Liver (tissue), 9 donors: ENCODE results near the gene MYO10. TPM values are rescaled to one million over a fixed set of nuclear protein-coding genes. Genes with fewer than 3 reads are reported as not detected.

ENCODE experiments used
- DNase-seq: peaks from one replicate; pipeline ENCODE4 v3.0.0-alpha.2; 2017; ENCODE audit warnings: low spot score
- H3K27ac ChIP-seq, 2 donors: one replicate each; pipeline ENCODE4 v1.7.0; 2013; ENCODE audit warnings: inconsistent platforms in 2 of 2, low read length in 2 of 2, control low read depth in 1 of 2, low read depth in 1 of 2, mild to moderate bottlenecking in 1 of 2
- H3K27me3 ChIP-seq, 4 donors: one replicate each; pipeline versions ENCODE4 v1.6.1 to v1.7.0; 2013; ENCODE audit warnings: low read length in 3 of 4, inconsistent platforms in 1 of 4, mild to moderate bottlenecking in 1 of 4, moderate library complexity in 1 of 4; ENCODE audit not compliant: control insufficient read depth in 4 of 4, insufficient read depth in 4 of 4
- H3K36me3 ChIP-seq, 4 donors: one replicate each; pipeline versions ENCODE4 v1.6.1 to v1.7.0; 2013; ENCODE audit warnings: low read length in 3 of 4, mild to moderate bottlenecking in 3 of 4, low read depth in 1 of 4, moderate library complexity in 1 of 4; ENCODE audit not compliant: control insufficient read depth in 4 of 4, insufficient read depth in 3 of 4
- H3K4me1 ChIP-seq, 4 donors: one replicate each; pipeline versions ENCODE4 v1.6.1 to v1.7.0; 2013; ENCODE audit warnings: low read length in 3 of 4, mild to moderate bottlenecking in 3 of 4, moderate library complexity in 1 of 4; ENCODE audit not compliant: control insufficient read depth in 4 of 4, insufficient read depth in 4 of 4
- H3K4me3 ChIP-seq, 3 donors: one replicate each; pipeline versions ENCODE4 v1.6.1 to v1.7.0; 2013; ENCODE audit warnings: low read length in 3 of 3, control low read depth in 1 of 3, low read depth in 1 of 3, mild to moderate bottlenecking in 1 of 3
- H3K9ac ChIP-seq, 2 donors: one replicate each; pipeline ENCODE4 v1.7.0; 2013; ENCODE audit warnings: low read length in 2 of 2, mild to moderate bottlenecking in 2 of 2, moderate library complexity in 2 of 2, control low read depth in 1 of 2, low read depth in 1 of 2
- H3K9me3 ChIP-seq, 4 donors: one replicate each; pipeline versions ENCODE4 v1.6.1 to v1.7.0; 2013; ENCODE audit warnings: low read length in 3 of 4; ENCODE audit not compliant: control insufficient read depth in 4 of 4
- ATF3 ChIP-seq: IDR thresholded peaks from 2 replicates; pipeline ENCODE4 v1.6.1; 2016; ENCODE audit warnings: antibody characterized with exemption
- EGR1 ChIP-seq, 2 donors: IDR thresholded peaks; 2 replicates each; pipeline ENCODE4 v1.6.1; 2016 to 2018; ENCODE audit warnings: antibody characterized with exemption in 2 of 2, low read depth in 2 of 2
- FOXA1 ChIP-seq: IDR thresholded peaks from 2 replicates; pipeline ENCODE4 v1.6.1; 2016; ENCODE audit warnings: antibody characterized with exemption
- FOXA2 ChIP-seq: IDR thresholded peaks from 2 replicates; pipeline ENCODE4 v1.6.1; 2016; ENCODE audit warnings: antibody characterized with exemption
- GABPA ChIP-seq, 2 donors: IDR thresholded peaks in 1 of 2; conservative IDR thresholded peaks in 1 of 2; 2 replicates each; pipeline ENCODE4 v1.6.1; 2016; ENCODE audit warnings: antibody characterized with exemption in 2 of 2, mild to moderate bottlenecking in 1 of 2, moderate library complexity in 1 of 2
- HNF4G ChIP-seq: IDR thresholded peaks from 2 replicates; pipeline ENCODE4 v1.6.1; 2016; ENCODE audit warnings: antibody characterized with exemption
- MAX ChIP-seq: IDR thresholded peaks from 2 replicates; pipeline ENCODE4 v1.6.1; 2016; ENCODE audit warnings: antibody characterized with exemption
- NR2F2 ChIP-seq: IDR thresholded peaks from 2 replicates; pipeline ENCODE4 v1.6.1; 2016; ENCODE audit warnings: antibody characterized with exemption
- RAD21 ChIP-seq, 2 donors: IDR thresholded peaks; 2 replicates each; pipeline ENCODE4 v1.6.1; 2016; ENCODE audit warnings: antibody characterized with exemption in 2 of 2, mild to moderate bottlenecking in 2 of 2
- RXRA ChIP-seq, 2 donors: IDR thresholded peaks; 2 replicates each; pipeline ENCODE4 v1.6.1; 2017 to 2018; ENCODE audit warnings: antibody characterized with exemption in 2 of 2, mild to moderate bottlenecking in 1 of 2
- WGBS: extraction: QIAGEN DNeasy Blood & Tissue Kit; methylation state at CpG from one replicate; pipeline ENCODE4 v1.1.7; 2013; 5-methylcytosine and 5-hydroxymethylcytosine counted together
- polyA plus RNA-seq, 2 donors: library from polyadenylated mRNA; stranded (reverse) in 1 of 2; unstranded in 1 of 2; fragments of 200-250 nt in 1 of 2; fragments of >200 nt in 1 of 2; fragmentation: Nextera tagmentation in 1 of 2; extraction: Ambion mirVana in 1 of 2; gene quantifications; one replicate each; pipeline versions ENCODE4 v1.2.1 to v1.2.3, GENCODE V29; 2013 to 2015
- total RNA-seq, 2 donors: library from RNA; depleted of rRNA; stranded (reverse); fragments of >200 nt; gene quantifications; one replicate each; pipeline ENCODE4 v1.2.3, GENCODE V29; 2014
- TF ChIP-seq, protein P1 (sequence below): IDR thresholded peaks from 2 replicates; pipeline ENCODE4 v1.6.1; 2016; ENCODE audit warnings: antibody characterized with exemption
- TF ChIP-seq, protein P2 (sequence below): IDR thresholded peaks from 2 replicates; pipeline ENCODE4 v1.6.1; 2016; ENCODE audit warnings: antibody characterized with exemption, mild to moderate bottlenecking
- donor health status: healthy.
- donor health status: healthy.
- donor health status: healthy.
- donor health status: healthy.
- donor health status: healthy.

Gene MYO10
- total and polyA plus RNA-seq, 4 donors, result 4.3 to 15.3 (median 7.1) TPM

DNA sequence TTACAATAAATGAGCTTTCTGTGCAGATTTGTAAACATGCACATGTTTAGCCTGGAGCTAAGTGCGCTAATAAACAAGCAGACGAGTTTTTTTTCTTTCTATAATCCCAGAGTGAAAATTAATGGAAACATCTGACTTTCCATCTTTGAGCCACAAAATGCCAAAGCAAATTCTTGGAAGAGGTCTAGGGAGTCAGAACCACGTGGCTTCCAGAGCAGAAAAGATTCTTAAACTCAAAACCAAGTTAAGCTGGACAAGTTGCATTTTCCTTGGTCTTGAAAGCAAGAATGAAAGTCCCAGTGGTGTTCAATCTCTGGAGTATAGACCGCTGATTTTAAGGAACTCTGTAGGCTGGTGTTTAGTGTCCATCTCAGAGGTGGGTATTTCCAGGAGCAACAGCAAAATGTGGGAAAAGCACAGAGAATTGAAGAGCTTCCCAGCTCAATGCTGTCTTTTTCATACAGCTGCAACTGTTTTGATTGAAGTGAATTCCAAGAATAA, 71.4 kb downstream of the MYO10 start:
- no peak for DNase-seq
- TF ChIP-seq FOXA1 (no peak), EGR1 (IDR thresholded peaks at IDR 0.05; ENCODE audit: low read depth in 2 of 2) (no peak)
- TF ChIP-seq, protein P1, sequence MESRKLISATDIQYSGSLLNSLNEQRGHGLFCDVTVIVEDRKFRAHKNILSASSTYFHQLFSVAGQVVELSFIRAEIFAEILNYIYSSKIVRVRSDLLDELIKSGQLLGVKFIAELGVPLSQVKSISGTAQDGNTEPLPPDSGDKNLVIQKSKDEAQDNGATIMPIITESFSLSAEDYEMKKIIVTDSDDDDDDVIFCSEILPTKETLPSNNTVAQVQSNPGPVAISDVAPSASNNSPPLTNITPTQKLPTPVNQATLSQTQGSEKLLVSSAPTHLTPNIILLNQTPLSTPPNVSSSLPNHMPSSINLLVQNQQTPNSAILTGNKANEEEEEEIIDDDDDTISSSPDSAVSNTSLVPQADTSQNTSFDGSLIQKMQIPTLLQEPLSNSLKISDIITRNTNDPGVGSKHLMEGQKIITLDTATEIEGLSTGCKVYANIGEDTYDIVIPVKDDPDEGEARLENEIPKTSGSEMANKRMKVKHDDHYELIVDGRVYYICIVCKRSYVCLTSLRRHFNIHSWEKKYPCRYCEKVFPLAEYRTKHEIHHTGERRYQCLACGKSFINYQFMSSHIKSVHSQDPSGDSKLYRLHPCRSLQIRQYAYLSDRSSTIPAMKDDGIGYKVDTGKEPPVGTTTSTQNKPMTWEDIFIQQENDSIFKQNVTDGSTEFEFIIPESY, result no peak
- Histone ChIP-seq H3K27me3 (no peaks in the 10 kb centered on the region), H3K9me3 (no peaks in the 10 kb centered on the region), H3K4me3 (no peak overlapping the region), H3K27ac (no peak overlapping the region), H3K4me1 (peaks cover 0 to 3% (median 0%) of the 10 kb centered on the region in 4 donors), H3K36me3 (no peaks in the 10 kb centered on the region), H3K9ac (no peak overlapping the region)
- WGBS, result 74% methylated on average over 4 of the region's 4 CpGs

DNA sequence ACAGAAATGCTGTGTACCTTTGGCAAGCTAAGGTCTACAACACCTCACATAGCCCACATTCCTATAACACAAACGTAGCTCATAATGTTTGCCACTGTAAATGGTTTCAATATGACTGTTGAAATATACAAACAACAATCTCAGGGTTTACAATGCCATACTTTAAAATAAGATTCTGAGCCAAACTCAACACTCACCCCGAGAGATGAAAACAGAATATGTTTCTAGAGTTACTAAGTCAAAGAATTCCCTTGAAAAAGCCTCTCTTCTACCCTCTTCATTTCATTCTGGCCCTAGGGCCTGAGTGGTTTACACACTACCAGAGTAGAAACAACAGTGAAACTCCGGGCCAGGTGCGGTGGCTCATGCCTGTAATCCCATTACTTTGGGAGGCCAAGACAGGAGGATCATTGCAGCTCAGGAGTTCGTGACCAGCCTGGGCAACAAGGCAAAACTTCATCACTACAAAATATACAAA, 72.6 kb downstream of the MYO10 start:
- WGBS, result 86% methylated on average over 5 of the region's 5 CpGs
- Histone ChIP-seq H3K27ac (no peak overlapping the region), H3K36me3 (no peaks in the 10 kb centered on the region), H3K27me3 (no peaks in the 10 kb centered on the region), H3K9me3 (peaks cover 0 to 4% (median under 1%) of the 10 kb centered on the region in 4 donors), H3K4me3 (no peak overlapping the region), H3K9ac (no peak overlapping the region), H3K4me1 (peaks cover 0 to 3% (median 0%) of the 10 kb centered on the region in 4 donors)
- DNase-seq, result no peak
- TF ChIP-seq ATF3 (no peak), MAX (no peak), GABPA (IDR thresholded peaks at IDR 0.05 in 1 of 2, conservative IDR thresholded peaks at IDR 0.05 in 1 of 2) (no peak), FOXA2 (no peak), HNF4G (no peak), RXRA (IDR thresholded peaks at IDR 0.05) (no peak), RAD21 (IDR thresholded peaks at IDR 0.05) (no peak)
- TF ChIP-seq, protein P2, sequence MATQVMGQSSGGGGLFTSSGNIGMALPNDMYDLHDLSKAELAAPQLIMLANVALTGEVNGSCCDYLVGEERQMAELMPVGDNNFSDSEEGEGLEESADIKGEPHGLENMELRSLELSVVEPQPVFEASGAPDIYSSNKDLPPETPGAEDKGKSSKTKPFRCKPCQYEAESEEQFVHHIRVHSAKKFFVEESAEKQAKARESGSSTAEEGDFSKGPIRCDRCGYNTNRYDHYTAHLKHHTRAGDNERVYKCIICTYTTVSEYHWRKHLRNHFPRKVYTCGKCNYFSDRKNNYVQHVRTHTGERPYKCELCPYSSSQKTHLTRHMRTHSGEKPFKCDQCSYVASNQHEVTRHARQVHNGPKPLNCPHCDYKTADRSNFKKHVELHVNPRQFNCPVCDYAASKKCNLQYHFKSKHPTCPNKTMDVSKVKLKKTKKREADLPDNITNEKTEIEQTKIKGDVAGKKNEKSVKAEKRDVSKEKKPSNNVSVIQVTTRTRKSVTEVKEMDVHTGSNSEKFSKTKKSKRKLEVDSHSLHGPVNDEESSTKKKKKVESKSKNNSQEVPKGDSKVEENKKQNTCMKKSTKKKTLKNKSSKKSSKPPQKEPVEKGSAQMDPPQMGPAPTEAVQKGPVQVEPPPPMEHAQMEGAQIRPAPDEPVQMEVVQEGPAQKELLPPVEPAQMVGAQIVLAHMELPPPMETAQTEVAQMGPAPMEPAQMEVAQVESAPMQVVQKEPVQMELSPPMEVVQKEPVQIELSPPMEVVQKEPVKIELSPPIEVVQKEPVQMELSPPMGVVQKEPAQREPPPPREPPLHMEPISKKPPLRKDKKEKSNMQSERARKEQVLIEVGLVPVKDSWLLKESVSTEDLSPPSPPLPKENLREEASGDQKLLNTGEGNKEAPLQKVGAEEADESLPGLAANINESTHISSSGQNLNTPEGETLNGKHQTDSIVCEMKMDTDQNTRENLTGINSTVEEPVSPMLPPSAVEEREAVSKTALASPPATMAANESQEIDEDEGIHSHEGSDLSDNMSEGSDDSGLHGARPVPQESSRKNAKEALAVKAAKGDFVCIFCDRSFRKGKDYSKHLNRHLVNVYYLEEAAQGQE, result no peak

- Histone ChIP-seq H3K9ac (no peak overlapping the region), H3K36me3 (no peaks in the 10 kb centered on the region), H3K9me3 (peaks cover 0 to 4% (median under 1%) of the 10 kb centered on the region in 4 donors), H3K27me3 (no peaks in the 10 kb centered on the region), H3K27ac (no peak overlapping the region), H3K4me1 (peaks cover 0 to 3% (median 0%) of the 10 kb centered on the region in 4 donors), H3K4me3 (no peak overlapping the region)
- WGBS, result 71% methylated on average over 3 of the region's 3 CpGs
- TF ChIP-seq RXRA (IDR thresholded peaks at IDR 0.05), result no peak
- TF ChIP-seq NR2F2, result peak; percentile 28
- DNase-seq, result no peak
Observed at GRCh38 chr5:16862777-16863176, 73.3 kb downstream of the MYO10 start.
